ENCODE measurements around the gene MAP1LC3C.

GRCh38 chr1:242002510-242002909 is 3.6 kb upstream of the MAP1LC3C start:
- no peak for TF ChIP-seq CTCF (IDR thresholded peaks at IDR 0.05)
- TF ChIP-seq POLR2A (IDR thresholded peaks at IDR 0.05) = no peak
- no peak for TF ChIP-seq EP300 (IDR thresholded peaks at IDR 0.05)
- no peak for TF ChIP-seq POLR2AphosphoS5 (IDR thresholded peaks at IDR 0.05)

Measured in gastroesophageal sphincter (tissue), 3 donors.